Neural progenitor cell (in vitro differentiated cells): ENCODE results near the gene SHC3.

Experiments
- EZH2 ChIP-seq: fragments of 200-600 bp; sonication (generic); IDR thresholded peaks from 2 replicates; pipeline ENCODE4 v1.6.1; 2017; ENCODE audit warnings: antibody characterized with exemption, mild to moderate bottlenecking, moderate library complexity
- EZH2phosphoT487 ChIP-seq: fragments of 200-600 bp; sonication (generic); IDR thresholded peaks from 2 replicates; pipeline ENCODE4 v1.6.1; 2017; ENCODE audit warnings: antibody characterized with exemption
- TF ChIP-seq, protein P1 (sequence below): fragments of 200-600 bp; sonication (generic); IDR thresholded peaks from 2 replicates; pipeline ENCODE4 v1.5.1; 2017; ENCODE audit warnings: antibody characterized with exemption, mild to moderate bottlenecking

DNA sequence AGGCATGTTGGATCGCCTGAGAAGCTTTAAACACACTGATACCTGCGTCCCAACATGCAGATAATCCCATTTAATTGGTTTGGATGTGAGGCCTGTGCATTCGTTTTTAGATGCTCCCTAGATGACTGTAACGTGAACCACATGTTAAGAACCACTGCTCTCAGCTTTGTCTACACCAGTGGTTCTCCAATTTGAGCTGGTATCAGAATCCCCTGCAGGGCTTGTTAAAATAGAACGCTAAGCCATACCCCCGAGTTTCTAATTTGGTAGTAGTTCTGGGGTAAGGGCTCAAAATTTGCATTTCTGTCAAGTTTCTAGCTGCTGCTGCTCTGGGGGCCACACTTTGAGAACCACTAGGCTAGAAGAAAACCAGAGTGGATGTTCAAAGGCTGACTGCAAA, 112.7 kb downstream of the SHC3 start:
- TF ChIP-seq, protein P1, sequence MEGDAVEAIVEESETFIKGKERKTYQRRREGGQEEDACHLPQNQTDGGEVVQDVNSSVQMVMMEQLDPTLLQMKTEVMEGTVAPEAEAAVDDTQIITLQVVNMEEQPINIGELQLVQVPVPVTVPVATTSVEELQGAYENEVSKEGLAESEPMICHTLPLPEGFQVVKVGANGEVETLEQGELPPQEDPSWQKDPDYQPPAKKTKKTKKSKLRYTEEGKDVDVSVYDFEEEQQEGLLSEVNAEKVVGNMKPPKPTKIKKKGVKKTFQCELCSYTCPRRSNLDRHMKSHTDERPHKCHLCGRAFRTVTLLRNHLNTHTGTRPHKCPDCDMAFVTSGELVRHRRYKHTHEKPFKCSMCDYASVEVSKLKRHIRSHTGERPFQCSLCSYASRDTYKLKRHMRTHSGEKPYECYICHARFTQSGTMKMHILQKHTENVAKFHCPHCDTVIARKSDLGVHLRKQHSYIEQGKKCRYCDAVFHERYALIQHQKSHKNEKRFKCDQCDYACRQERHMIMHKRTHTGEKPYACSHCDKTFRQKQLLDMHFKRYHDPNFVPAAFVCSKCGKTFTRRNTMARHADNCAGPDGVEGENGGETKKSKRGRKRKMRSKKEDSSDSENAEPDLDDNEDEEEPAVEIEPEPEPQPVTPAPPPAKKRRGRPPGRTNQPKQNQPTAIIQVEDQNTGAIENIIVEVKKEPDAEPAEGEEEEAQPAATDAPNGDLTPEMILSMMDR: no peak
- TF ChIP-seq EZH2 (no peak), EZH2phosphoT487 (no peak)
